C4-2B (cell line): ENCODE measurements around the gene KRT38.

Source experiments
- H3K27ac ChIP-seq: fragments of 450-650 bp; 2 replicates; pipeline ENCODE4 v1.5.1; 2017
- CTCF ChIP-seq: fragments of 450-650 bp; conservative IDR thresholded peaks from 2 replicates; pipeline ENCODE4 v1.5.1; 2017; ENCODE audit warnings: mild to moderate bottlenecking
- ZFX ChIP-seq: fragments of 450-650 bp; IDR thresholded peaks from 2 replicates; pipeline ENCODE4 v1.6.1; 2017

KRT38 gene

GRCh38 chr17:41390411-41390938 lies 50.3 kb downstream of the KRT38 start:
- no peak overlapping the region for H3K27ac ChIP-seq
- no peak for TF ChIP-seq CTCF
- no peak for TF ChIP-seq ZFX

GRCh38 chr17:41387670-41388069 lies 53.1 kb downstream of the KRT38 start:
- TF ChIP-seq CTCF (no peak), ZFX (no peak)
- H3K27ac ChIP-seq, result no peak overlapping the region

DNA sequence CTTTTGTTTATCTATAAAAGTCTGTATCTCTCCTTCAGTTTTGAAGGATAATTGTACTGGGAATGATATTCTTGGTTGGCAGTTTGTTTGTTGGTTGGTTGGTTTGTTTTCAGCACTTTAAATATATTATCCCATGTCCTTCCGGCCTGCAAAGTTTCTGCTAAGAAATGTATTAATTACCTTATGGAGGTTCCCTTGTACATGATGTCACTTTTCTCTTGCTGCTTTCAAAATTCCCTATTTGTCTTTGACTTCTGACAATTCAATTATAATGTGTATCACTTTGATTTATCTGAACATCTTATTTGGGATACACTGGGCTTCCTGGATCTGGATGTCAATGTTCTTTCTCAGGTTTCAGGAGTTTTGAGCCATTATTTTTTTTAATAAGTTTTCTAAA lies 54.6 kb downstream of the KRT38 start:
- TF ChIP-seq ZFX (no peak), CTCF (no peak)
- H3K27ac ChIP-seq, result no peak overlapping the region
